GM23338 (cell line): Measurements from ENCODE around the gene TTLL3. TPM values are rescaled to one million over a fixed set of nuclear protein-coding genes. Genes with fewer than 3 reads are reported as not detected.

Experiments
- ATAC-seq: fragments of 200-7000 bp; cut with Tn5 transposase; 3 replicates; pipeline ENCODE4 v1.9.1; 2020
- DNase-seq: peaks from one replicate; pipeline ENCODE4 v3.0.0-alpha.2; 2015; ENCODE audit warnings: low spot score
- H2AFZ ChIP-seq: fragments of 200-600 bp; sonication (generic); 2 replicates; pipeline ENCODE4 v1.8.0; 2016; ENCODE audit warnings: antibody characterized with exemption, mild to moderate bottlenecking, moderate library complexity
- H3F3A ChIP-seq: fragments of 200-600 bp; sonication (generic); replicated peaks from 2 replicates; pipeline ENCODE4 v1.8.0; 2017; ENCODE audit warnings: antibody characterized with exemption, mixed run types, low read depth
- H3K27ac ChIP-seq: fragments of 200-600 bp; sonication (generic); 2 replicates; pipeline ENCODE4 v1.6.1; 2016; ENCODE audit warnings: low read depth
- H3K27me3 ChIP-seq: fragments of 200-600 bp; sonication (generic); 2 replicates; pipeline ENCODE4 v1.8.0; 2016; ENCODE audit warnings: mild to moderate bottlenecking, mixed run types, moderate library complexity; ENCODE audit not compliant: insufficient read depth
- H3K36me3 ChIP-seq: fragments of 200-600 bp; sonication (generic); 2 replicates; pipeline ENCODE4 v1.8.0; 2016; ENCODE audit warnings: mild to moderate bottlenecking; ENCODE audit not compliant: insufficient read depth
- H3K4me1 ChIP-seq: fragments of 200-600 bp; sonication (generic); 2 replicates; pipeline ENCODE4 v1.8.0; 2016; ENCODE audit warnings: mild to moderate bottlenecking, moderate library complexity; ENCODE audit not compliant: insufficient read depth
- H3K4me2 ChIP-seq: fragments of 200-600 bp; sonication (generic); 2 replicates; pipeline ENCODE4 v1.7.1; 2017; ENCODE audit warnings: mixed run types
- H3K4me3 ChIP-seq: fragments of 200-600 bp; sonication (generic); 2 replicates; pipeline ENCODE4 v1.6.1; 2016; ENCODE audit warnings: mixed run types
- H3K79me2 ChIP-seq: fragments of 200-600 bp; sonication (generic); replicated peaks from 2 replicates; pipeline ENCODE4 v1.8.0; 2017; ENCODE audit warnings: mild to moderate bottlenecking; ENCODE audit not compliant: insufficient read depth
- H3K9me2 ChIP-seq: fragments of 200-600 bp; sonication (generic); 2 replicates; pipeline ENCODE4 v1.8.0; 2017; ENCODE audit not compliant: insufficient read depth
- H4K20me1 ChIP-seq: fragments of 200-600 bp; sonication (generic); replicated peaks from 2 replicates; pipeline ENCODE4 v1.8.0; 2017; ENCODE audit warnings: mild to moderate bottlenecking; ENCODE audit not compliant: insufficient read depth
- H3K27ac Mint-ChIP-seq: 2 replicates; pipeline ENCODE4 v1.8.0; 2020; ENCODE audit warnings: inconsistent platforms, mild to moderate bottlenecking, moderate library complexity, mixed read lengths
- H3K27me3 Mint-ChIP-seq: 3 replicates; pipeline ENCODE4 v1.8.0; 2022; ENCODE audit warnings: low read depth, mild to moderate bottlenecking, moderate library complexity, mixed read lengths, inconsistent platforms; ENCODE audit not compliant: insufficient read depth, poor library complexity
- H3K36me3 Mint-ChIP-seq: 3 replicates; pipeline ENCODE4 v1.8.0; 2021; ENCODE audit warnings: low read depth, mild to moderate bottlenecking, inconsistent platforms, moderate library complexity, mixed read lengths
- H3K4me1 Mint-ChIP-seq: 3 replicates; pipeline ENCODE4 v1.8.0; 2020; ENCODE audit warnings: mild to moderate bottlenecking, inconsistent platforms, mixed read lengths
- H3K4me3 Mint-ChIP-seq: 3 replicates; pipeline ENCODE4 v1.8.0; 2021; ENCODE audit warnings: moderate library complexity, mild to moderate bottlenecking, inconsistent platforms, mixed read lengths
- H3K9me3 Mint-ChIP-seq: 3 replicates; pipeline ENCODE4 v1.8.0; 2020; ENCODE audit warnings: moderate library complexity, mild to moderate bottlenecking, inconsistent platforms, mixed read lengths
- EZH2 ChIP-seq: fragments of 200-600 bp; sonication (generic); IDR thresholded peaks from one replicate; pipeline ENCODE4 v1.8.0; 2017; ENCODE audit warnings: antibody characterized with exemption, mild to moderate bottlenecking, low read depth; ENCODE audit not compliant: unreplicated experiment
- POLR2AphosphoS5 ChIP-seq: IDR thresholded peaks from 2 replicates; pipeline ENCODE4 v1.6.1; 2016; ENCODE audit warnings: antibody characterized with exemption, low read depth
- REST ChIP-seq: IDR thresholded peaks from one replicate; pipeline ENCODE4 v1.6.1; 2018; ENCODE audit warnings: antibody characterized with exemption; ENCODE audit not compliant: unreplicated experiment
- ZNF114 ChIP-seq: fragments of 250-450 bp; sonication (Bioruptor Pico); IDR thresholded peaks from 2 replicates; pipeline ENCODE4 v1.5.0; 2020; ENCODE audit warnings: mild to moderate bottlenecking, moderate library complexity
- ZNF331 ChIP-seq: fragments of 250-450 bp; sonication (Bioruptor Pico); IDR thresholded peaks from 2 replicates; pipeline ENCODE4 v1.5.0; 2020; ENCODE audit warnings: low read depth, mild to moderate bottlenecking, moderate library complexity
- ZNF462 ChIP-seq: fragments of 250-450 bp; sonication (Bioruptor Pico); IDR thresholded peaks from 2 replicates; pipeline ENCODE4 v1.5.0; 2020; ENCODE audit warnings: mild to moderate bottlenecking, moderate library complexity
- polyA plus RNA-seq: library from polyadenylated mRNA; unstranded; fragments of >200 nt; fragmentation: Nextera tagmentation; extraction: Ambion mirVana; gene quantifications from 2 replicates; pipeline ENCODE4 v1.2.1, GENCODE V29; 2016
- total RNA-seq: library from RNA; depleted of rRNA; stranded (reverse); fragments of >200 nt; shearing (Covaris generic); gene quantifications from 2 replicates; pipeline ENCODE4 v1.2.3, GENCODE V29; 2014
- TF ChIP-seq, protein P1 (sequence below), 2 experiments: fragments of 200-600 bp in 1 of 2; sonication (generic) in 1 of 2; conservative IDR thresholded peaks; 2 replicates each; pipeline versions ENCODE4 v1.5.1 to v1.6.1; 2016 to 2017; ENCODE audit warnings: antibody characterized with exemption in 2 of 2, low read depth in 2 of 2, mild to moderate bottlenecking in 2 of 2, moderate library complexity in 1 of 2

TTLL3 gene
- total and polyA plus RNA-seq, 2 experiments from 2014 or later = 3.7 to 5.3 TPM

DNA sequence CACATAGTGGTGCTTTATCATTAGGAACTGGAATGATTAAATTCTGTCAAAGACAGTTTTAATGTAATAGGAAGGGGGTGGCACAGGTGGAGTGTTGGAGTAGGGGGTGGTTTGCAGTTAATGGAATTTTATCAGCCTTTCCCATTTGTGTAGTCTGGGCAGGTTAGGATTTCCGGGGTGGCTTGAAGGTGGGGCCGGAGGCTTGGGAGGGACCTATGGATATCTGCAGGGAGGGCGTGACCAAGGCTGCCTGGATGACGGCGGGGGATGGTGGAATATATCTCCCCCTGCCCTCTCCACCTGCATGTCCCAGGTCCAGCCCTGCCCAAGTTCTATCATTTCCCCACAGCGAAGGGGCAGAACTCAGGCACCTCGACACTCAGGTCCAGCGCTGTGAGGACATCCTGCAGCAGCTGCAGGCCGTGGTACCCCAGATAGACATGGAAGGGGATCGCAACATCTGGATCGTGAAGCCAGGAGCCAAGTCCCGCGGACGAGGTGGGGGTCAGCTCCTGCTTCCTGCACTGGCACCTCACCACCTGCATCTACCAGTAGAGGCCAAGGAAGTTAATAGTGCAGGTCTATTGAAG, 15.5 kb downstream of the TTLL3 start (continued):
- TF ChIP-seq ZNF331 (CRISPR knock-in tag) (no peak), POLR2AphosphoS5 (no peak), ZNF462 (CRISPR knock-in tag) (no peak), ZNF114 (CRISPR knock-in tag) (no peak)

GRCh38 chr3:9826815-9827573, 16.9 kb downstream of the TTLL3 start:
- Mint-ChIP-seq H3K27me3 (peaks cover 5% of the 10 kb centered on the region), H3K9me3 (no peaks in the 10 kb centered on the region), H3K27ac (no peak overlapping the region), H3K4me3 (no peak overlapping the region), H3K4me1 (peaks cover 5% of the 10 kb centered on the region; the same call in 2 of the 3 replicates), H3K36me3 (no peaks in the 10 kb centered on the region)
- Histone ChIP-seq H2AFZ (no peak overlapping the region), H3K27me3 (no peaks in the 10 kb centered on the region), H3K27ac (no peak overlapping the region), H3K9me2 (no peaks in the 10 kb centered on the region), H4K20me1 (no peaks in the 10 kb centered on the region; the same call in 1 of the 2 replicates), H3K79me2 (no peaks in the 10 kb centered on the region), H3K36me3 (no peaks in the 10 kb centered on the region), H3K4me2 (no peak overlapping the region), H3K4me3 (no peak overlapping the region), H3K4me1 (no peaks in the 10 kb centered on the region), H3F3A (no peaks in the 10 kb centered on the region)
- DNase-seq (peak; percentile 84), ATAC-seq (peak; percentile 95)
- no peak for TF ChIP-seq EZH2
- TF ChIP-seq, protein P1, sequence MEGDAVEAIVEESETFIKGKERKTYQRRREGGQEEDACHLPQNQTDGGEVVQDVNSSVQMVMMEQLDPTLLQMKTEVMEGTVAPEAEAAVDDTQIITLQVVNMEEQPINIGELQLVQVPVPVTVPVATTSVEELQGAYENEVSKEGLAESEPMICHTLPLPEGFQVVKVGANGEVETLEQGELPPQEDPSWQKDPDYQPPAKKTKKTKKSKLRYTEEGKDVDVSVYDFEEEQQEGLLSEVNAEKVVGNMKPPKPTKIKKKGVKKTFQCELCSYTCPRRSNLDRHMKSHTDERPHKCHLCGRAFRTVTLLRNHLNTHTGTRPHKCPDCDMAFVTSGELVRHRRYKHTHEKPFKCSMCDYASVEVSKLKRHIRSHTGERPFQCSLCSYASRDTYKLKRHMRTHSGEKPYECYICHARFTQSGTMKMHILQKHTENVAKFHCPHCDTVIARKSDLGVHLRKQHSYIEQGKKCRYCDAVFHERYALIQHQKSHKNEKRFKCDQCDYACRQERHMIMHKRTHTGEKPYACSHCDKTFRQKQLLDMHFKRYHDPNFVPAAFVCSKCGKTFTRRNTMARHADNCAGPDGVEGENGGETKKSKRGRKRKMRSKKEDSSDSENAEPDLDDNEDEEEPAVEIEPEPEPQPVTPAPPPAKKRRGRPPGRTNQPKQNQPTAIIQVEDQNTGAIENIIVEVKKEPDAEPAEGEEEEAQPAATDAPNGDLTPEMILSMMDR (conservative IDR thresholded peaks at IDR 0.05; ENCODE audit: low read depth in 2 of 2) = peak; percentile 68 to 80
- TF ChIP-seq REST = no peak
